Adipocyte (in vitro differentiated cells): ENCODE results near the gene RELN.
A peak's percentile ranks its signal among the peaks of the same experiment; 100 is the strongest.

Experiments used
- DNase-seq: peaks from one replicate; pipeline ENCODE4 v3.0.0-alpha.2; 2015; ENCODE audit warnings: low read depth
- H3K27me3 ChIP-seq: replicated peaks from 2 replicates; pipeline ENCODE4 v1.7.0; 2013; ENCODE audit warnings: mild to moderate bottlenecking, low read length, moderate library complexity; ENCODE audit not compliant: control insufficient read depth, insufficient read depth
- H3K36me3 ChIP-seq: 2 replicates; pipeline ENCODE4 v1.7.0; 2013; ENCODE audit warnings: low read length, mild to moderate bottlenecking, moderate library complexity; ENCODE audit not compliant: control insufficient read depth, insufficient read depth, severe bottlenecking
- H3K4me1 ChIP-seq: 2 replicates; pipeline ENCODE4 v1.7.0; 2013; ENCODE audit warnings: mild to moderate bottlenecking, low read length, moderate library complexity; ENCODE audit not compliant: control insufficient read depth, insufficient read depth
- H3K4me3 ChIP-seq: 2 replicates; pipeline ENCODE4 v1.7.0; 2013; ENCODE audit warnings: mild to moderate bottlenecking, low read length, moderate library complexity
- H3K9ac ChIP-seq: 2 replicates; pipeline ENCODE4 v1.7.0; 2013; ENCODE audit warnings: mild to moderate bottlenecking, low read length, moderate library complexity
- H3K9me3 ChIP-seq: 2 replicates; pipeline ENCODE4 v1.7.0; 2013; ENCODE audit warnings: mild to moderate bottlenecking, low read length, moderate library complexity; ENCODE audit not compliant: control insufficient read depth

Gene RELN

DNA sequence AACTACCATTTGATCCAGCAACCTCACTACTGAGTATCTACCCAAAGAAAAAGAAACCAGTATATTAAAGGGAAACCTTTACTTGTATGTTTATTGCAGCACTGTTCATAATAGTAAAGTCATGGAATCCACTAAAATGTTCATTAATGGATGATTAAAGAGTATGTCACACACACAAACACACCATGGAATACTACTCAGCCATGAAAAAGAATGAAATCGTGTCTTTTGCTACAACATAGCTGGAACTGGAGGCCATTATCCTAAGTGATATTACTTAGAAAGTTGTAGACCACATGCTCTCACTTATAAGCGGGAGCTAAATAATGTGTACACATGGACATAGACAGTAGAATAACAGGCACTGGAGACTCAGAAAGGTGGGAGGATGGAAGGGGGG, 340.4 kb downstream of the RELN start:
- no peak overlapping the region for H3K9ac ChIP-seq
- no peak for DNase-seq
- no peak overlapping the region for H3K4me3 ChIP-seq
- no peaks in the 10 kb centered on the region for H3K27me3 ChIP-seq
- H3K36me3 ChIP-seq: no peaks in the 10 kb centered on the region
- no peaks in the 10 kb centered on the region for H3K4me1 ChIP-seq
- H3K9me3 ChIP-seq: peaks cover 31% of the 10 kb centered on the region

DNA sequence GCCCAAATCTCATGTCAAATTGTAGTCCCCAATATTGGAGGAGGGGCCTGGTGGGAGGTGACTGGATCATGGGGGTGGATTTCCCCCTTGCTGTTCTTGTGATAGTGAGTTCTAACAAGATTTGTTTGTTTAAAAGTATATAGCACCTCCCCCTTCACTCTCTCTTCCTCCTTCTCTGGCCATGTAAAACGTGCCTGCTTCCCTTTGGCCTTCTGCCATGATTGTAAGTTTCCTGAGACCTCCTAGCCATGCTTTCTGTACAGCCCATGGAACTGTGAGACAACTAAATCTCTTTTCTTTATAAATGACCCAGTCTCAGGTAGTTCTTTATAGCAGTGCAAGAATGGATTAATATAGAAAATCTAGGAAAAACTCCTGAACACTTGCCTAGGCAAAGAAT, 341.3 kb downstream of the RELN start:
- H3K9me3 ChIP-seq: peaks cover 38% of the 10 kb centered on the region

DNA sequence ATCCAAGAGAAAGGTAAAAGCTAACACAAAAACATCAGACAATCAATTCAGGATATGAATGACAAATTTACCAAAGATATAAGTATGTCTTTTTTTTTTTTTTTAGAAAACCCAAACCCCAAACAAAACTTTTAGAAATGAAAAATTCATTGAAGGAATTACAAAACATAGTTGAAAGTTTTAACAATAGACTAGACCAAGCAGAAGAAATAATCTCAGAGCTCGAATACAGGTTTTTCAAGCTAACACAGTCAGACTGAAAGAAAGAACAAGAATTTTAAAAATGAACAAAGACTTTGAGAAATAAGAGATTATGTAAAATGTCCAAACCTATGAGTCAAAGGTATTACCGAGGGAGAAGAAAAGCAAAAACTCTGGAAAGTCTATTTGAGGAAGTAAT, 345.1 kb downstream of the RELN start:
- no peak overlapping the region for H3K9ac ChIP-seq
- H3K36me3 ChIP-seq: no peaks in the 10 kb centered on the region
- peaks cover 39% of the 10 kb centered on the region for H3K9me3 ChIP-seq
- no peak for DNase-seq
- H3K27me3 ChIP-seq: no peaks in the 10 kb centered on the region
- H3K4me1 ChIP-seq: peaks cover 7% of the 10 kb centered on the region
- H3K4me3 ChIP-seq: no peak overlapping the region

More for the DNA sequence above, 341.3 kb downstream of the RELN start:
- Histone ChIP-seq H3K36me3 (no peaks in the 10 kb centered on the region), H3K9ac (no peak overlapping the region), H3K27me3 (no peaks in the 10 kb centered on the region), H3K4me1 (no peaks in the 10 kb centered on the region), H3K4me3 (no peak overlapping the region)
- DNase-seq: no peak

DNA sequence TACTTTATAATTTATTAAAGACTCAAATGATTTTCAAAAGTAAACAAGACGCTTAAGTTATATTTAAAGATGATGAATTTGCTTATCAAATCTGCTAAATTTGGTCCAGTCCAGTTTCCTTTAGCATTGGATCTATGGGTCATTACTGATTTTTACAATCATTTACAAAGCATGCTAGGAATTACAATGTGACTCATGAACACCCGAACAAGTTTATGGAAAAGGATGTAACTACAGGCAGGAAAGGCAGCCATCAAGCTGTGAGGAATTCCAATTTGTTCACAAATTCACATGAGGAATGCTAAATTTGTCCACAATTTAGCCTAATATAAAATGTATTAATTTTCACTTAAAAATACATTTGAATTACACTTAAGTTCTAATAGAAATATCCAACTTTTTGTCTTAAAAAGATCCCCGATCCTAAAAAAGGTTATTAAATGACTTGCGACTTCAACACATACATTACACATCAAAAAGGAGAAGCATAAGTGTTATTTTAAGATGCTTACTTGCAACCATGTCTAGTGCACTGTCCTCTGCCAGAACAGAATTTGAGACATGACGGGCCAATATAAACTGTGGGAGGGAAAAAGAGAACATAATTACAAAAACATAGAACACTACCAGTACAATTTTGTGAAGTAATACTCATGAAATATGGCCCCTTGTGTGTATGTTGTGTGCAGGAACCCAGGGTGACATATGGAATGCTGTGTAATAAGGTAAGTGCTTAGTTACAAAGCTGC, 349.3 kb downstream of the RELN start:
- H3K36me3 ChIP-seq: no peaks in the 10 kb centered on the region
- DNase-seq: no peak
- peaks cover 18% of the 10 kb centered on the region for H3K9me3 ChIP-seq
- H3K4me1 ChIP-seq: peaks cover 32% of the 10 kb centered on the region
- no peak overlapping the region for H3K4me3 ChIP-seq
- H3K27me3 ChIP-seq: no peaks in the 10 kb centered on the region
- H3K9ac ChIP-seq: peak overlapping the region; percentile 52

DNA sequence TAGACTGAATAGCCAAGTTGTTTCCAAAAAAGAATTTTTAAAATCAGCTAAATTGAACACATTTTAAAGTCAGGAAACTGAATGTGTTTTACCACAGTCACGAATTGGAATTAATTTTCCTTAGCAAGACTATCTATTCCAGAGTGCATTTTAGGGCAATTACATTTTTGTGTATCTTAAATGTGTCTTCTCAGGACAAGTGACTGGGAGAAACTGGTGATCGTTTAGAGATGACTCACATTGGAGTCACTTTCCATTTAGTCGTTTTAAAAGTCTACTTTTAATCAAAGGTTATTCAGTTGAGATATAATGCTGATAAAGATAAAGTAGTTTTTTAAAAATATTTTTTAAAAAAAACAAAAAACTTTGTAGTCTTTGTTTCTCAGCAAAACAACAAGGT, 351.7 kb downstream of the RELN start:
- DNase-seq: no peak
- Histone ChIP-seq H3K9ac (peak overlapping the region; percentile 67), H3K27me3 (no peaks in the 10 kb centered on the region), H3K9me3 (no peaks in the 10 kb centered on the region), H3K36me3 (no peaks in the 10 kb centered on the region), H3K4me1 (peaks cover 36% of the 10 kb centered on the region), H3K4me3 (no peak overlapping the region)

DNA sequence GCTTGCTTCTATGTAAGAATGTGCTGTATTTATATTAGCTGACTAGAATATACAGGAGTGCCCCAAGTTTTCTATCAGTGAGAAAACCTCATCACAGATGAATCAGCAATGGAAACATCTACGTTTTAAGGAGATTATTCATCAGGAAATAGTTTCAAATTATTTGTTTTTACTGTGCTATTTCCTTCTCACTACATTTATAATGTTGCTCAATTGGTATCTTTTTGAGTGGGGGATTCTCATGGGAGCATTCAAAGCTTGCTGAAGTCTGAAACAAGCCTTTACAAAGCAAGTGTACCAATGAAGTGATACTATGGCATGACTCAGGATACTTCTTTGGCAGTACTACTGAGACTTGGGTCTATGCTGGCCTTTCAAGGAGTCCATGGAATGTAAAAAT, 352.4 kb downstream of the RELN start:
- Histone ChIP-seq H3K9ac (peak overlapping the region; percentile 67), H3K9me3 (no peaks in the 10 kb centered on the region), H3K27me3 (no peaks in the 10 kb centered on the region), H3K4me3 (no peak overlapping the region), H3K36me3 (no peaks in the 10 kb centered on the region), H3K4me1 (peaks cover 42% of the 10 kb centered on the region)
- no peak for DNase-seq

DNA sequence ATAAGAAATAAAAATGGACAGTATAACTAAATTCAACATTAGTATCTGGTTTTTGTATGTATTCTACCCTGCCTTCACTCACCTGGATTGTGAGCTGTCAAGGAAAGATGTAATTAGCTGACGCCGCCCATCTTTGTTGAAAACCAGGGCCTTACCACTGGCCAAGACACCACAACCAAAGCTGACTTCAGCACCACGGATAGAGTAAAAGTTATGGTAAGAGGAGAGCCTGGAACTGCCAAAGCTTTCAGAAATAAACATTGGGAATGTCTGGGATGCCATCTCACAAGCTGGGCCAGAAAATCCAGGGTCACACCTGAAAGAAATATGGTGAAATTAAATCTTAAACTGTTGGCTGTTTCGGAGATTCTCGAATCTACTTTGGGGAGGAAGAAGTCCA, 353.3 kb downstream of the RELN start:
- peaks cover 43% of the 10 kb centered on the region for H3K4me1 ChIP-seq
- no peaks in the 10 kb centered on the region for H3K27me3 ChIP-seq
- H3K36me3 ChIP-seq: no peaks in the 10 kb centered on the region
- peak overlapping the region; percentile 48 for H3K9ac ChIP-seq
- no peaks in the 10 kb centered on the region for H3K9me3 ChIP-seq
- no peak overlapping the region for H3K4me3 ChIP-seq
- DNase-seq: no peak

DNA sequence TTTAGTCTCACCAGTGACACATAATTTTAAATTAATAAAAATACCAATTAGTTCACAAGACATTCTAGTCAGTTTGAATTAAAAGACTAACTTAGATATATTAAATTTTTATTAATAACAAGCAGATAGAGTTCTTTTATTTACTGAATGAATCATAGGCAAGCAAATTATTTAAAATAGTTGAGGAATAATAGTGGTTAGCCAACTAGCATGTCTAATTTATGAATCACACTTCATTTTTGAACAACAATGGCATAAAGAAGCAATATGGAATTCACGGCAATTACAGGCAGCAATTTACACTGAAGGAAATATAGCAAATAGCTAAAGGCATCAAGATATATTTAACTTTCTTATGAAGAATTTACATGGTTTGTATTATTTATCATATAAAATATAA, 356.5 kb downstream of the RELN start:
- H3K4me3 ChIP-seq: no peak overlapping the region
- DNase-seq: no peak
- H3K27me3 ChIP-seq: no peaks in the 10 kb centered on the region
- peaks cover 26% of the 10 kb centered on the region for H3K4me1 ChIP-seq
- no peaks in the 10 kb centered on the region for H3K36me3 ChIP-seq
- H3K9me3 ChIP-seq: no peaks in the 10 kb centered on the region
- no peak overlapping the region for H3K9ac ChIP-seq

DNA sequence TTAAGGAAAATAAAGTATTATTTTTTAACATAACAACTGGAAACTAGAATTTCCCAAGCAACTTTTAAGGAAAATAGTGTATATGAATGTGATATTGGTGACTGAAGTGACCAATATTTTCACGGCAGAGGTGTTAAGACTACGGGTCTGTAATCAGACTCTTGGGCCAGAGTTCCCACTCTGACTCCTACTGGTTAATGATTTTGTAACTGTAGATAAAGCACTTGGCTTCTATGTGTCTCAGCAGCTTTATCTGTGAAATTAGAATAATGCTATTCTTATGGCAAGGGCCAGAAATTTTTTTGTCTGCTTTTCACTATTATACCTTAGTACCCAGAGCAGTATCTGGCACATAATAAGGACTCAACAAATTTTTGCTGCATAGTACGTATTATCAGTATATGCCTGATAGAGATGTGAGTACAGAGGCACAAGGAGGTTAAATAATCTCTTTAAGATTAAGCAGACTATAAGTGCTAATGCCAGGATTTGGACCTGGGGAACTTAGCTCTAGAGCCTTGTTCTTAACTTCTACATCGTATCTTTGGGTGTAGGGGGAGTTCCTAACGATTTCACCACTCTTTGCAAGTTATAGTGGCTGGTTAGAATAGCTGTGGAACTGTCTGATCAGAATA, 357.3 kb downstream of the RELN start:
- no peak overlapping the region for H3K4me3 ChIP-seq
- H3K9ac ChIP-seq: no peak overlapping the region
- peaks cover 20% of the 10 kb centered on the region for H3K4me1 ChIP-seq
- no peaks in the 10 kb centered on the region for H3K27me3 ChIP-seq
- no peaks in the 10 kb centered on the region for H3K36me3 ChIP-seq
- DNase-seq: no peak
- no peaks in the 10 kb centered on the region for H3K9me3 ChIP-seq

DNA sequence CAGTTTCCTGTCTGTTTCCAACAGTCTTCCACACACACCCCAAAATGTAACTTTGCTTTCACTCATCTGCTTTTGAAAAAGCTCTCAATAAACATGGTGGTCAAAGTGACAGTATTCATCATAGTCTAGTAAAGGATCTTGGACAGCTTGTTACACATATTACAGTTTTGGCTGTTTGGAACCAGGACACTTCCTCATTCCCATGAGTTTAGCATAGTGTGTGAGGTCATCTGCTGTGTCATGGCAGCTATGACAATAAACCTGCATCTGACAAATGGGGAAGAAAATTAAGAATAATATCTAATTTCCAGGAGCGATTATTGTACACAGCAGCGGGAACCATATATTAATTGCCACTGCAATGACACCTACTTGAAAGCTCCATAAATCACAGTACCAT, 359.1 kb downstream of the RELN start:
- Histone ChIP-seq H3K9ac (no peak overlapping the region), H3K9me3 (no peaks in the 10 kb centered on the region), H3K4me3 (no peak overlapping the region), H3K27me3 (no peaks in the 10 kb centered on the region), H3K4me1 (peaks cover 11% of the 10 kb centered on the region), H3K36me3 (no peaks in the 10 kb centered on the region)
- no peak for DNase-seq

DNA sequence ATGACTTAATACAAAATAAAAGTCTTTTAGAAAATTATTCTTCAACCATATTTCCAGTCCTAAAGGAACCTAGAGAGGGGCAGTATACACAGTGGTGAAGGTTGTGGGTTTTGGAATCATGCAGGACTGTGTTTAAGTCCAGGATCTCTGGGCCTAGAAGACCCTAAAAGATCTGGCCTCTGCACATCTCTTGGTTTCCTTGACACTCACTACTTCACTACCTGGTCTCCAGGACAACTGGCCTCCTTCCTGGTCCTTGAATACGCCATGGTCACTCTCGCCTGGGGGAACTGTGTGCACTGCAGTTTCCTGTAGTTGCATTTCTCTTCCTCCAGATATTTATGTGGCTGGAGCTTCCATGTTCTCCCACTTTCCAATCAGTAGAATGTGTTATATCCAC, 360.7 kb downstream of the RELN start:
- no peak for DNase-seq
- H3K27me3 ChIP-seq: no peaks in the 10 kb centered on the region
- peaks cover 11% of the 10 kb centered on the region for H3K4me1 ChIP-seq
- H3K36me3 ChIP-seq: no peaks in the 10 kb centered on the region
- no peak overlapping the region for H3K9ac ChIP-seq
- H3K9me3 ChIP-seq: no peaks in the 10 kb centered on the region
- H3K4me3 ChIP-seq: no peak overlapping the region
